ENCODE data around the gene NNMT. TPM values are rescaled to one million over a fixed set of nuclear protein-coding genes. Genes with fewer than 3 reads are reported as not detected.

NNMT gene
- polyA plus RNA-seq, 1 of the 3 experiments (the other 2 are of a cell fraction) = 84.6 TPM

GRCh38 chr11:114280696-114281095, 15.5 kb upstream of the NNMT start (continued):
- TF ChIP-seq CTCF (IDR thresholded peaks at IDR 0.05) (peak; percentile 77), MXI1 (IDR thresholded peaks at IDR 0.05; ENCODE audit: low read depth, low read length) (no peak), USF1 (IDR thresholded peaks at IDR 0.05; ENCODE audit: borderline replicate concordance, low read depth) (no peak)

- POLR2A ChIA-PET = interaction anchor here (0.9 kb wide), 1 partner anchor 122 kb away, joined by 3 read pairs; no protein-coding TSS in a partner anchor
- peak overlapping the region; percentile 44; the same call in 1 of the 2 replicates for H2AFZ ChIP-seq (ENCODE audit: low read depth)
- H4K20me1 ChIP-seq (ENCODE audit: insufficient read depth) = no peaks in the 10 kb centered on the region
- CTCF ChIA-PET = interaction anchor here (0.8 to 15.2 kb wide), 20 partner anchors 9 to 474 kb away, joined by 3 to 143 read pairs (median 4); partner anchors contain the start of gene NNMT
- 100% methylated on average over 1 of the region's 1 CpG for WGBS (ENCODE audit: low lambda C conversion rate)
- H3K9me3 ChIP-seq = no peaks in the 10 kb centered on the region
- no peak overlapping the region for H3K4me2 ChIP-seq
- no peak overlapping the region for H3K4me3 ChIP-seq (ENCODE audit: low read depth in 2 of 2, low read length in 1 of 2)
- no peak overlapping the region for H3K27ac ChIP-seq (ENCODE audit: low read depth in 2 of 2, low read length in 1 of 2)
- no peak overlapping the region for H3K9ac ChIP-seq
- no peaks in the 10 kb centered on the region for H3F3A ChIP-seq (replicated peaks; ENCODE audit: insufficient read depth)
- no peaks in the 10 kb centered on the region for H3K9me2 ChIP-seq
- H3K4me1 ChIP-seq (ENCODE audit: control insufficient read depth in 1 of 2, insufficient read depth in 2 of 2, low read depth in 1 of 2, low read length in 1 of 2) = peaks cover 7% of the 10 kb centered on the region in 2 experiments; a peak in 3 of 4 replicates
- TF ChIP-seq RFX5 (IDR thresholded peaks at IDR 0.05; ENCODE audit: low read length) (no peak), FOXM1 (IDR thresholded peaks at IDR 0.05; ENCODE audit: low read depth) (no peak), CTCF (IDR thresholded peaks at IDR 0.05) (no peak), EZH2phosphoT487 (IDR thresholded peaks at IDR 0.05; ENCODE audit: borderline replicate concordance, low read depth) (no peak), RAD21 (IDR thresholded peaks at IDR 0.05; ENCODE audit: low read length) (no peak), TCF12 (IDR thresholded peaks at IDR 0.05) (no peak), YY1 (IDR thresholded peaks at IDR 0.05; ENCODE audit: low read depth) (no peak), EP300 (IDR thresholded peaks at IDR 0.05; ENCODE audit: borderline replicate concordance in 1 of 2, low read depth in 1 of 2, low read length in 1 of 2) (no peak), RXRA (IDR thresholded peaks at IDR 0.05; ENCODE audit: borderline replicate concordance, low read depth) (no peak), IRF3 (IDR thresholded peaks at IDR 0.05; ENCODE audit: low read depth, low read length) (no peak), GATA2 (CRISPR knock-in tag; IDR thresholded peaks at IDR 0.05) (no peak), CHD2 (IDR thresholded peaks at IDR 0.05; ENCODE audit: low read length, partially characterized antibody) (no peak)
- H3K36me3 ChIP-seq (replicated peaks in 1 of 2; ENCODE audit: control insufficient read depth in 1 of 2, insufficient read depth in 2 of 2, low read length in 1 of 2) = no peaks in the 10 kb centered on the region
- peaks cover 8% of the 10 kb centered on the region; the same call in 1 of the 2 replicates for H3K27me3 ChIP-seq (ENCODE audit: insufficient read depth)
- no peaks in the 10 kb centered on the region for H3K79me2 ChIP-seq (ENCODE audit: insufficient read depth)
- DNase-seq = no peak
Observed at GRCh38 chr11:114281388-114281956, 14.7 kb upstream of the NNMT start.
